ENCODE measurements around the gene GOLGA8G.
"Not testable (repeated sequence)": the region's sequence is repeated elsewhere in the genome, so short reads cannot be mapped to it uniquely, and the experiment has no call there.

The GOLGA8G gene

DNA sequence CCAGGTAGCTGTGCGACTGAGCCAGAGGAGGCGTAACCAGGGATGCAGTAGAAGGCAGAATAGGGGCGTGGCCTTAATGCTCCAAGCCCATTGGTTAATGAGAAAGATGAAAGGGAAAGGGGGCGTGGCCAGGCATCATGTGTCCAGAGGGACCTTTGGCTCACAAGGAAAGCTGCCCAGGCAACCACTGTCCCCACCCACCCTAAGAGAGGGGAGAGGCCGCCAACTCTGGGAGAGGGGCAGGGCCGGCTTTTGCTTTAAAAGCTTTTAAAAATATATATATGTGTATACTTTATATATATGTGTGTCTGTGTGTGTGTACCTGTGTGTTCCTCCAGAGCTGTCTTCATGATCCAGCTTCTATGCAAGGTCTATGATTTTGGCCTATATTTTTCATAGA, at the start of gene GOLGA8G:
Gene GOLGA8G, minus strand, starts transcription at position 18 of the 400 bp plus-strand sequence. CDS start 62 bp downstream, outside the sequence.
- H3K4me3 Mint-ChIP-seq; H3K27ac Mint-ChIP-seq; H3K36me3 Mint-ChIP-seq (ENCODE audit: low read depth); H3K27me3 Mint-ChIP-seq (ENCODE audit: low read depth, poor library complexity); H3K4me1 Mint-ChIP-seq; H3K9me3 Mint-ChIP-seq; DNase-seq: not testable (repeated sequence)

DNA sequence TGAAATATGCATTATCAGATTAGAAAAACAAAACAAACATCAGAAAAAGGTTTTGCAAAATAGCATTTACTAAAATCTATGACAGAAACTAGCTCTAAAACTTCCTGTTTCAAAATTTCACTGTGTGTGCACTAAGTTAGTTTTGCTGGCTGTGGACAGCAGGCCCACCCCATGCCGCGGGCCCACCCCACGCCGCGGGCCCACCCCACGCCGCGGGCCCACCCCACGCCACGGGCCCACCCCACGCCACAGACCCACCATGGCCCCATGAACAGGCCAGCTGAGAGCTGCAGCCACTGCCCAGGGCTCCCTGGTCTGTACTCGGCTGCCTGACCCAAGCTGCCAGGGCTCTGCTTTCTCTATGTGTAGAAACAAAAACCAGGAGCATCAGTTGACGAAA, 40.6 kb upstream of the GOLGA8G start:
- H3K9me3 Mint-ChIP-seq; DNase-seq; H3K27ac Mint-ChIP-seq; H3K36me3 Mint-ChIP-seq (ENCODE audit: low read depth); H3K4me1 Mint-ChIP-seq; H3K27me3 Mint-ChIP-seq (ENCODE audit: low read depth, poor library complexity); H3K4me3 Mint-ChIP-seq: not testable (repeated sequence)

- not testable (repeated sequence) for DNase-seq; H3K4me3 Mint-ChIP-seq; H3K36me3 Mint-ChIP-seq (ENCODE audit: low read depth); H3K27me3 Mint-ChIP-seq (ENCODE audit: low read depth, poor library complexity); H3K4me1 Mint-ChIP-seq; H3K9me3 Mint-ChIP-seq; H3K27ac Mint-ChIP-seq
These were observed 20.5 kb upstream of the GOLGA8G start, which contains the start of gene GOLGA6L25 for GRCh38 chr15:28553268-28553667. GOLGA6L25 (plus strand) TSS chr15:28553568; CDS start chr15:28553629, 61 bp downstream.

- not testable (repeated sequence) for H3K27ac Mint-ChIP-seq; H3K27me3 Mint-ChIP-seq (ENCODE audit: low read depth, poor library complexity); H3K4me3 Mint-ChIP-seq; DNase-seq; H3K4me1 Mint-ChIP-seq; H3K36me3 Mint-ChIP-seq (ENCODE audit: low read depth); H3K9me3 Mint-ChIP-seq
These were observed 17.6 kb downstream of the GOLGA8G start for GRCh38 chr15:28515208-28515607.

GRCh38 chr15:28514128-28514527, 18.6 kb downstream of the GOLGA8G start:
- H3K36me3 Mint-ChIP-seq (ENCODE audit: low read depth); H3K27ac Mint-ChIP-seq; H3K4me1 Mint-ChIP-seq; H3K9me3 Mint-ChIP-seq; DNase-seq; H3K4me3 Mint-ChIP-seq; H3K27me3 Mint-ChIP-seq (ENCODE audit: low read depth, poor library complexity): not testable (repeated sequence)

DNA sequence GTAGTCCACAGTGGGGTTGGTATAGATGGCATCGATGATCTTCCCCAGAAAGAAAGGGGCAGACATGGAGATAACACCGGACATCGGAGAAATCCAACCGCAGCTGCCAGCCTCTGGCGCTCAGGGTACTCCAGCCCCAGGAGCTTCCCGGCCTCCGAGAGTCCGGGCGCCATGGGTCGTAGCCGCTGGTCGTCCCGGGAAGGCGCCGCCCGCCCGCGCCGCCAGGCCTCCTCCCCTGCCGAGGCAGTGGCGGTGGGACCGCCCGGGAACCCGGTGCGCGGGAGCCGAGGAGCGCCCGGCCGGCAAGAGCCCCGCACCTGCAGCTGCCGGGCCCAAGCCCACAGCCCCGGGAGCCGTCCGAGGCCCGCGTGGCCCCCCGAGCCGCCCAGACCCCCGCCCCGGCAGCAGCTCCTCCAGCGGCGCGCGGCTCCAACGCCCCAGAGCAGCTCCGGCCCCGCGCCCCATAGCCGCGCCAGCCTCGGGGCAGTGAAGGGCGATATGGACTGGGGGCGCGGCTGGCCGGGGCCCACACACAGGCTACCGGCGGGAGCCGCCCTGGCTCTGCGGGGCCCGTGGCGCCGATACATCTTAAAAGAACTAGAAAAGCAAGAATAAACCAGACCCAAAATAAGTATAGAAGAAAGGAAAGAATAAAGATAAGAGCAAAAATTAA, 24.4 kb downstream of the GOLGA8G start:
- not testable (repeated sequence) for H3K4me3 Mint-ChIP-seq; H3K36me3 Mint-ChIP-seq (ENCODE audit: low read depth); H3K4me1 Mint-ChIP-seq; H3K9me3 Mint-ChIP-seq; H3K27me3 Mint-ChIP-seq (ENCODE audit: low read depth, poor library complexity); H3K27ac Mint-ChIP-seq
- peak; percentile 10 for DNase-seq

- H3K27me3 Mint-ChIP-seq (ENCODE audit: low read depth, poor library complexity); H3K4me3 Mint-ChIP-seq; H3K4me1 Mint-ChIP-seq; DNase-seq; H3K36me3 Mint-ChIP-seq (ENCODE audit: low read depth); H3K9me3 Mint-ChIP-seq; H3K27ac Mint-ChIP-seq: not testable (repeated sequence)
These were observed 51.4 kb downstream of the GOLGA8G start for GRCh38 chr15:28481340-28481739.
